ENCODE results near the gene DCX.

Gene DCX

DNA sequence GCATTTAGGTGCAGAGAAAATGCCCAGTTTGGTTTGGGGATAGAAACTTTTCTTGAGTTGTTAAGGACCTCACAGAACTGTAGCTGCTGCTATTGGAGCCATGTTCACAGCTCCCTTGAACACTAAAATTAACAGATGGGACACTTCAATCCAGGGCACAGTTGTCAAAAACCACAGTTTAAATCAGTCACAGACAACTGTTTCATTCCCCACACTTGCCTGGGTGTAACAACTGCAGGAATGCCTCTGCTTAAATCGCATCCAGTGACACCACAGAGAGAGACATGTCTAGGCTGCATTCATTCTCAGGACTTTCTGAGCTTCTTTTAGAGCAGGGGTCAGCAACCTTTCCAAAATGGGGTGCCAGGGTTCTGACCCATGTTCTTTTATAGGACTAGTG, 129.0 kb downstream of the DCX start:
- no peak for DNase-seq
- no peaks in the 10 kb centered on the region for H3K36me3 ChIP-seq
- TF ChIP-seq CTCF (IDR thresholded peaks at IDR 0.05) = no peak
- no peak overlapping the region for H3K27ac ChIP-seq
- H3K27me3 ChIP-seq = no peaks in the 10 kb centered on the region
- intact Hi-C loops (cut with DNase I; ENCODE audit: low total_unique reads) = no loop called here
- H3K4me1 ChIP-seq = no peaks in the 10 kb centered on the region
- no peaks in the 10 kb centered on the region for H3K9me3 ChIP-seq
- H3K4me3 ChIP-seq = no peak overlapping the region

DNA sequence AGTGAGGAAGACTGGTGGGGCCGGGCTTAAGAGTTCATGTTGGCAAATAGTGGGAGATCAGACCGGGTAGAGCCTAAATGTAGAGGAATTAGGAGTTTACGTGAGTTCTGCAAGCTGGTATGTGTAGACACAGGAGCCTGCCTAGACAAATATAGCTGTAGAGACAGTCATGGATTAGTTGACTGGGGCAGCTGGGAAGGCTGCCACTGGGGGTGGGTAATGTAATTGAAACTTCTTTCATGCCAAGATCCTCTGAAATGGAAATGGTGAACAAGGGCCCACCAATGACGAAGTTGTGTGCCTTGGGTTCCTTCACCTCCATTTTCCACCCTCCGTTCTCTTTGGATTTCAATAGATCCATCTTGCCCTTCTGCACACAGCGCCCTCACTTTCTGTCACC, 129.9 kb downstream of the DCX start:
- no peak for DNase-seq
- intact Hi-C loops (cut with DNase I; ENCODE audit: low total_unique reads) = no loop called here

DNA sequence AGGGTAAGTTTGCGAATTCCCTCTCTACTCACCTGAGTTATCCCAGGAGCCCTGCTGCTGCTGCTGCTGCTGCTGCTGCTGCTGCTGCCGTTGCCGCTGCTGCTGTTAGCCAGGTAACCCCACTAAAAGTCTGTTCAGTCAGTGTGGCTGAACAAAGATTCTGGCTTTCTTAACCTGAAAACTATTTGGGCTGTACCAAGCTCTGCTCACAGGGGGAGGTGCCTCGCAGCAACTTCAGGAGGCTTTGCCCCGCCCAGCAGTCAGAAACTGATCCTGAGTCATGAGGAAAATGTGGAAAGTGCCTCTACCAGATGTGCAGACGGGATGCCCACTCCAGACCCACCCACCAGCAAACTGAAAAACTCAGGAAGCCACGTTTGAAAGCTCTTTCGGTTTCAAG, 141.7 kb downstream of the DCX start, which contains the start of gene CAPN6:
Gene CAPN6 (minus strand): TSS at position 145 of the 400 bp plus-strand sequence. CDS start 6,547 bp downstream, outside the sequence.
- Histone ChIP-seq H3K27me3 (no peaks in the 10 kb centered on the region), H3K9me3 (no peaks in the 10 kb centered on the region), H3K4me1 (no peaks in the 10 kb centered on the region), H3K27ac (no peak within 1 kb of the TSS), H3K4me3 (peak within 1 kb of the TSS in 1 of 2 donors; percentile 11), H3K36me3 (no peaks in the 10 kb centered on the region)
- DNase-seq = no peak
- no peak for TF ChIP-seq CTCF (IDR thresholded peaks at IDR 0.05)
- intact Hi-C loops (cut with DNase I; ENCODE audit: low total_unique reads) = no loop called here

More for the DNA sequence above, 129.9 kb downstream of the DCX start:
- no peaks in the 10 kb centered on the region for H3K36me3 ChIP-seq
- no peaks in the 10 kb centered on the region for H3K4me1 ChIP-seq
- no peak overlapping the region for H3K4me3 ChIP-seq
- H3K9me3 ChIP-seq = no peaks in the 10 kb centered on the region
- H3K27ac ChIP-seq = no peak overlapping the region
- no peak for TF ChIP-seq CTCF (IDR thresholded peaks at IDR 0.05)
- no peaks in the 10 kb centered on the region for H3K27me3 ChIP-seq

DNA sequence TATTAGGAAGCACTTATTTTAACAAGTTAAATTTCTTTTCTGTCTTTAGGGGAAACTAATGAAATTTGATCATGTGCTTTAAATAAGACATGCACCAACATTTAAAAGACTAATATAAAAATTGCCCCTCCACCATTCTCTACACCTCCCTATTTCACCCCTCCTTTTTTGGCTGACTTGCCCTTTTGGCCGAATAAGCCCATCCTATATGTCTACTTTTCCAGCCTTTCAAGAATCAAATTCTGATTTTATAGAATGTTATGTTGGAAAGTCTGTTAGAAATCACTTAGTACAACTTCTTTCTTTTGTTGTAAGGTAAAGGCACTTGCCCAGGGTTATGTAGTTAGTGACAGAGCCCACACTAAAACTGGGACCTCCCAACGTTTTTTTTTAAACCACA, 143.5 kb downstream of the DCX start:
- no peak for DNase-seq
- H3K27me3 ChIP-seq = no peaks in the 10 kb centered on the region

GRCh38 chrX:111265486-111265885, 146.5 kb downstream of the DCX start:
- no peak for DNase-seq
- no peak overlapping the region for H3K27ac ChIP-seq
- no peaks in the 10 kb centered on the region for H3K4me1 ChIP-seq
- TF ChIP-seq CTCF (IDR thresholded peaks at IDR 0.05) = no peak
- intact Hi-C loops (cut with DNase I; ENCODE audit: low total_unique reads) = no loop called here
- no peaks in the 10 kb centered on the region for H3K27me3 ChIP-seq
- no peaks in the 10 kb centered on the region for H3K36me3 ChIP-seq
- H3K4me3 ChIP-seq = no peak overlapping the region
- H3K9me3 ChIP-seq = no peaks in the 10 kb centered on the region

More for the DNA sequence above, 143.5 kb downstream of the DCX start:
- H3K4me3 ChIP-seq = no peak overlapping the region
- no peaks in the 10 kb centered on the region for H3K9me3 ChIP-seq
- no peaks in the 10 kb centered on the region for H3K4me1 ChIP-seq
- no peak for TF ChIP-seq CTCF (IDR thresholded peaks at IDR 0.05)
- intact Hi-C loops (cut with DNase I; ENCODE audit: low total_unique reads) = no loop called here
- no peaks in the 10 kb centered on the region for H3K36me3 ChIP-seq
- no peak overlapping the region for H3K27ac ChIP-seq

GRCh38 chrX:111264385-111264784, 147.6 kb downstream of the DCX start:
- no peak for DNase-seq
- TF ChIP-seq CTCF (IDR thresholded peaks at IDR 0.05) = no peak
- H3K4me3 ChIP-seq = no peak overlapping the region
- no peaks in the 10 kb centered on the region for H3K4me1 ChIP-seq
- H3K27ac ChIP-seq = no peak overlapping the region
- intact Hi-C loops (cut with DNase I; ENCODE audit: low total_unique reads) = no loop called here
- no peaks in the 10 kb centered on the region for H3K9me3 ChIP-seq
- H3K36me3 ChIP-seq = no peaks in the 10 kb centered on the region
- H3K27me3 ChIP-seq = no peaks in the 10 kb centered on the region

Data from tibial artery (tissue), 4 donors.